Measurements from ENCODE around the gene ZIC4. TPM values are rescaled to one million over a fixed set of nuclear protein-coding genes. Genes with fewer than 3 reads are reported as not detected.

The ZIC4 gene
- total and polyA plus RNA-seq, 9 of the 15 experiments (the other 6 are each of a cell fraction or from before 2014, with no cell fraction given): not detected

DNA sequence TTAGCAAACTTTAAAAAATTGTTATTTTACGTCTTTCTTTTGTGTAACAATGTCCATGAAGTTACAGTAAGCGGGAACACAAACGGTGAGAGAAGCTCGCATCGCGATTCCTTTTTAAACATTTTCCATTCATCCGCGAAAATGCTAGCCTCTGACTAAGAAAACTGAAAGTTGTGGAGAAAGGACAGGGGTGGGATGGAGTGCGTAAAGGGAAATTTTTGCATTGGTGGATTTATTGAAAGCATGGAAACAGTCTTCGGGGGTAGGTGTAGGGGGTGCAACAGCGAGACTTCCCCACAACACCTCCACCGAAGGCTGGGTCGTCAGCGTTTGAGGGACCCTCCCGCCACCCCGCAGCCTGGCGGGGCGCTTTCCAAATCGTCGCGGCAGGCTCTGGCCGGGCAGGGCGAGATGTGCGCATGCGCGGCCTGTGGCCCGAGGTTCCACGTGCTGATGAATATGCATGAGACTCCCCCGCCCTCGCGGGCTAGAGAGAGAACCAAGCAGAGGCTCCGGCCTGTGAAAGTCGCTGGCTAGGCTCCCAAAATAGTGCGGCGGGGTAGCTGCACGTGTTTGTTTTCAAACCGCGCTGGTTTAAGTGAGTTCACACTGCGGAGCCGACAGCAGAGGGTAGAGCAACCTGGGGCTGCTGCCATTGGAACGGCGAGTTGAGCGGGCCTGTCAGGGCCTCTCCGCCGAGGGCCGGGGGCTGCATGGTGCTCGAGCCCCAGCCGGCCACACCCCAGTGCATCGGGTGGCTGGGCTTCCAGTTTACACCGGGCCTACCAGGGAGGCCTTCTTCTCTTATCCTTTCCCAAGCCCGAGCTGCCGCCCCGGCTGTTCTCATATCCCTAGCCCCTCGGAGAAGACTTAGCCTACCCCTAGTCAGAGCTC lies 12.7 kb upstream of the ZIC4 start:
- no peak overlapping the region for H3K27ac ChIP-seq (ENCODE audit: extremely low read depth, low read depth, low read length)
- H3K4me1 ChIP-seq (replicated peaks in 1 of 2; ENCODE audit: control insufficient read depth in 2 of 2, insufficient read depth in 2 of 2, low read length in 2 of 2): peaks cover 0 to 8% of the 10 kb centered on the region in 2 experiments; a peak in 1 of 5 replicates
- FAIRE-seq (no peak), ATAC-seq (peak; percentile 91), DNase-seq (ENCODE audit: extremely low read depth in 1 of 4, low spot score in 3 of 4) (peak; percentile 60 to 81 (median 74))
- no peaks in the 10 kb centered on the region for H4K20me1 ChIP-seq (replicated peaks; ENCODE audit: control insufficient read depth, insufficient read depth, low read length)
- in situ Hi-C loops (cut with MboI) (no loop called here), intact Hi-C loops (cut with micrococcal nuclease) (no loop called here)
- BruUV-seq (replicated peaks): no TSS peak
- no peaks in the 10 kb centered on the region for H3K79me2 ChIP-seq (ENCODE audit: control insufficient read depth, insufficient read depth, low read length)
- peak overlapping the region in 1 of 2 experiments; percentile 64; a peak in 2 of 4 replicates for H3K9ac ChIP-seq (ENCODE audit: insufficient read depth in 1 of 2, low read depth in 2 of 2, low read length in 2 of 2)
- 3% methylated on average over 39 of the region's 54 CpGs for WGBS (ENCODE audit: insufficient coverage, low coverage, missing lambda C conversion rate)
- H3K9me1 ChIP-seq (ENCODE audit: control insufficient read depth, insufficient read depth, low read length): no peaks in the 10 kb centered on the region
- H3K4me3 ChIP-seq: peak overlapping the region; percentile 5; the same call in 1 of the 2 replicates
- CTCF ChIA-PET (ENCODE audit: low intra/inter-chr PET ratio): no interaction called here
- H2AFZ ChIP-seq (ENCODE audit: low read depth, low read length): peak overlapping the region; percentile 40; the same call in 1 of the 2 replicates
- peak overlapping the region; percentile 46 for H3K4me2 ChIP-seq (ENCODE audit: insufficient read depth, low read length)
- no peaks in the 10 kb centered on the region for H3K36me3 ChIP-seq (ENCODE audit: control insufficient read depth, insufficient read depth, low read length)
- H3K27me3 ChIP-seq (ENCODE audit: control insufficient read depth in 2 of 2, insufficient read depth in 2 of 2, low read length in 2 of 2): peaks cover 14 to 41% of the 10 kb centered on the region in 2 experiments
- H3K9me3 ChIP-seq (replicated peaks; ENCODE audit: control insufficient read depth, insufficient read depth, low read depth, low read length): no peaks in the 10 kb centered on the region
- POLR2A ChIA-PET: no interaction called here
- TF ChIP-seq, protein P1, sequence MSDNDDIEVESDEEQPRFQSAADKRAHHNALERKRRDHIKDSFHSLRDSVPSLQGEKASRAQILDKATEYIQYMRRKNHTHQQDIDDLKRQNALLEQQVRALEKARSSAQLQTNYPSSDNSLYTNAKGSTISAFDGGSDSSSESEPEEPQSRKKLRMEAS (CRISPR knock-in tag; IDR thresholded peaks at IDR 0.05): peak; percentile 28; the same call in 1 of the 2 replicates
- 0 out of 2 replicates have a peak, but pooled peaks have one; percentile 7 for TF ChIP-seq EGR1 (conservative IDR thresholded peaks at IDR 0.05)
- TF ChIP-seq HOXB6 (CRISPR knock-in tag; IDR thresholded peaks at IDR 0.05; ENCODE audit: borderline replicate concordance): no peak
- no peak for TF ChIP-seq NFYB (IDR thresholded peaks at IDR 0.05; ENCODE audit: extremely low read depth, insufficient read length)
- no peak for TF ChIP-seq ZNF174 (CRISPR knock-in tag; IDR thresholded peaks at IDR 0.05)
- no peak for TF ChIP-seq SIN3B (IDR thresholded peaks at IDR 0.05; ENCODE audit: low read depth)
- TF ChIP-seq RBM17 (IDR thresholded peaks at IDR 0.05; ENCODE audit: borderline replicate concordance, low read depth, low read length): no peak
- TF ChIP-seq KAT8 (IDR thresholded peaks at IDR 0.05; ENCODE audit: low read depth): no peak
- no peak for TF ChIP-seq CEBPB (tag; IDR thresholded peaks at IDR 0.05)
- no peak for TF ChIP-seq ZKSCAN3 (CRISPR knock-in tag; IDR thresholded peaks at IDR 0.05)
- TF ChIP-seq C11orf30 (IDR thresholded peaks at IDR 0.05; ENCODE audit: low read depth): no peak
- TF ChIP-seq, protein P2, sequence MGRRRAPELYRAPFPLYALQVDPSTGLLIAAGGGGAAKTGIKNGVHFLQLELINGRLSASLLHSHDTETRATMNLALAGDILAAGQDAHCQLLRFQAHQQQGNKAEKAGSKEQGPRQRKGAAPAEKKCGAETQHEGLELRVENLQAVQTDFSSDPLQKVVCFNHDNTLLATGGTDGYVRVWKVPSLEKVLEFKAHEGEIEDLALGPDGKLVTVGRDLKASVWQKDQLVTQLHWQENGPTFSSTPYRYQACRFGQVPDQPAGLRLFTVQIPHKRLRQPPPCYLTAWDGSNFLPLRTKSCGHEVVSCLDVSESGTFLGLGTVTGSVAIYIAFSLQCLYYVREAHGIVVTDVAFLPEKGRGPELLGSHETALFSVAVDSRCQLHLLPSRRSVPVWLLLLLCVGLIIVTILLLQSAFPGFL (CRISPR knock-in tag; IDR thresholded peaks at IDR 0.05): no peak
- peak; percentile 47; the same call in 1 of the 2 replicates for TF ChIP-seq BHLHE40 (IDR thresholded peaks at IDR 0.05; ENCODE audit: low read length)
- TF ChIP-seq CAMTA2 (CRISPR knock-in tag; conservative IDR thresholded peaks at IDR 0.05): no peak
- no peak for TF ChIP-seq FIP1L1 (IDR thresholded peaks at IDR 0.05; ENCODE audit: low read depth, low read length, poor library complexity, severe bottlenecking)
- no peak for TF ChIP-seq TBL1XR1 (IDR thresholded peaks at IDR 0.05; ENCODE audit: low read length in 2 of 2)
- TF ChIP-seq HDGF (IDR thresholded peaks at IDR 0.05): no peak
- no peak for TF ChIP-seq XRCC4 (IDR thresholded peaks at IDR 0.05; ENCODE audit: extremely low read depth, insufficient read depth, insufficient read length)
- TF ChIP-seq PCBP2 (IDR thresholded peaks at IDR 0.05; ENCODE audit: low read depth, low read length, poor library complexity, severe bottlenecking): no peak
- TF ChIP-seq, protein P3, sequence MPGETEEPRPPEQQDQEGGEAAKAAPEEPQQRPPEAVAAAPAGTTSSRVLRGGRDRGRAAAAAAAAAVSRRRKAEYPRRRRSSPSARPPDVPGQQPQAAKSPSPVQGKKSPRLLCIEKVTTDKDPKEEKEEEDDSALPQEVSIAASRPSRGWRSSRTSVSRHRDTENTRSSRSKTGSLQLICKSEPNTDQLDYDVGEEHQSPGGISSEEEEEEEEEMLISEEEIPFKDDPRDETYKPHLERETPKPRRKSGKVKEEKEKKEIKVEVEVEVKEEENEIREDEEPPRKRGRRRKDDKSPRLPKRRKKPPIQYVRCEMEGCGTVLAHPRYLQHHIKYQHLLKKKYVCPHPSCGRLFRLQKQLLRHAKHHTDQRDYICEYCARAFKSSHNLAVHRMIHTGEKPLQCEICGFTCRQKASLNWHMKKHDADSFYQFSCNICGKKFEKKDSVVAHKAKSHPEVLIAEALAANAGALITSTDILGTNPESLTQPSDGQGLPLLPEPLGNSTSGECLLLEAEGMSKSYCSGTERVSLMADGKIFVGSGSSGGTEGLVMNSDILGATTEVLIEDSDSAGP (CRISPR knock-in tag; IDR thresholded peaks at IDR 0.05): no peak
- no peak for TF ChIP-seq BCOR (IDR thresholded peaks at IDR 0.05)
- TF ChIP-seq TCF7 (IDR thresholded peaks at IDR 0.05; ENCODE audit: borderline replicate concordance): no peak

Measured in K562 (cell line).